EH (cell line): ENCODE data around the gene STRN3.
"Not testable (repeated sequence)": the region's sequence is repeated elsewhere in the genome, so short reads cannot be mapped to it uniquely, and the experiment has no call there.

Experiments used
- DNase-seq: peaks from one replicate; pipeline ENCODE4 v3.0.0-alpha.2; 2015; ENCODE audit warnings: low read depth

STRN3 gene

DNA sequence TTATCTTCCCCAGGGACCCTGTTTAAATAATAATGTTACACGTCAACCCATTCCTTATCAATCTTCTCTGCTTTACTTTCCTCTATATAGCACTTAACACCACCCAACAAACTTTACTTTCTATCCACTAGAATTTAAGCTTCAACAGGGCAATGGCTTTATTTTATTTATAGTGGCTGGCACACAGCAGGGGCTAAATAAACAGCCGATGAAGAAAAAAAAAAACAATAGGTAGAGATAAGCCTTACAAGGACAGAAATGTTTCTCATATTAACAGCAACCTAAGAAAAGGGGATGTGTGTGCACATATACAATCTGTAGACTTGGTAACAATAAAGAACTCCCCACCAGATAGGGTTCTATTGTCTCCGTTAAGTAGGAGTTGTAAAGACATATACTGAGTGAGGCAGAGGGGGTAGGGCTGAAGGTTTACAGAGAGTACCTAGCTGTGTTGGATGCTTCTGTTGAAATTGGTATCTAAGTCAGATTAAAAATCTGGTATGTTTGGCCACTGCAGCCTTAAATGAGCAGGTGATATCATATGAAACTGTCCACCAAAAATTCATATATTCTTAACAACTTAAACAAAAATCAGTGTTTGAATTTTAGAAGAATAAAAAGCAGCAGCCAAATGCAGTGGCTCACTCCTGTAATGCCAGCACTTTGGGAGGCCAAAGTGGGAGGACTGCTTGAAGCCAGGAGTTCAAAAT is 25.4 kb downstream of the STRN3 start:
- DNase-seq, result no peak

DNA sequence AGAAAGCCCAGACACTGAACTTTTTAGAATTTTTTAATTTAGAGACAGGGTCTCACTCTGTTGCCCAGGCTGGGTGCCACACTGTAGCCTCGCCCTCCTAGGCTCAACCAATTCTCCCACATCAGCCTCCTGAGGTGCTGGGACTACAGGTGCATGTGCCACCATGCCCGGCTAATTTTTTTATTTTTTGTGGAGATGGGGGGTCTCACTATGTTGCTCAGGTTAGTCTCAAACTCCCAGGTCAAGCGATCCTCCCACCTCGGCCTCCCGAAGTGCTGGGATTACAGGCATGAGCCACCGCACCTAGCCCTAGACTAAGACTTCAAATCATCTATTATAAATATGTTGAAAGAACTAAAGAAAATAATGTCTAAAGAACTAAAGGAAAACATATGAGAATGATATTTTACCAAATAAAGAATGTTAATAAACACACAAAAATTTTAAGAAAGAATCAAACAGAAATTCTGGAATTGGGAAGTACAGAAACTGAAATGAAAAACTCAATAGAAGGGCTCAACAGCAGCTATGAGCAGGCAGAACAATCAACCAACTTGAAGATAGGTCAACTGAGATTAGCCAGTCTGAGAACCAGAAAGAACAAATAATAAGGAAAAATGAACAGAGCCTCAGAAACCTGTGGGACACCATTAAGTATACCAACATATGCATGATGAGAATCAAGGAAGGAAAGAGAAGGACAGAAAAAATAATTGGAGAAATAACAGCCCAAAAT is 27.0 kb downstream of the STRN3 start:
- no peak for DNase-seq

DNA sequence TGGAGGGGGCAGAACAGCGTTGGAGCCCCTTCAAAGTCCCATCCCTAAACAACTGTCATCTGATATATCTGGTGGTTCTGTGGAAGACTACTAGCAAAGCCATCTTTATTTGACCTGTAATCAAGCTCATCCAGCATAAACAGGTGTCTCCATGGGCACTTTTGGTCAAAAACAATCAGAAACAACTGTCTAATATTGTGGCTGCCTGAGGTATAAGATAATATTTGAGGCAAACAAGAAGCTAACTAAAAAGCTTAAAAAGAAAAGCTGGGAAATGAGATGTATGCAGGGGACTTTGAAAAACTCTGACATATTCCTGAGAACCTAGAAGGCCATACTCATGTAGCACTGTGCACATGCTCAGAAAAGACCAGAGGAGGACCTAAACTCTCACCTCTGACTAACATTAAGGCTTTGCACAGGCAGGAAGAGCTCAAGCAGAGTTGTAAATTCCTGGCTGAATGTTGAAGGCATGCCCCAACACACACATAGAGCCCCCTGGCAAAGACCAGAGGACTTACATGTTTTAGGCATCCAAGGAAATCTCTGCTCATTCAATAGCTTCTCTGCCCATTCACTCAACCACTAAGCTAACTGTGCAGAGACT is 28.0 kb downstream of the STRN3 start:
- DNase-seq, result no peak

DNA sequence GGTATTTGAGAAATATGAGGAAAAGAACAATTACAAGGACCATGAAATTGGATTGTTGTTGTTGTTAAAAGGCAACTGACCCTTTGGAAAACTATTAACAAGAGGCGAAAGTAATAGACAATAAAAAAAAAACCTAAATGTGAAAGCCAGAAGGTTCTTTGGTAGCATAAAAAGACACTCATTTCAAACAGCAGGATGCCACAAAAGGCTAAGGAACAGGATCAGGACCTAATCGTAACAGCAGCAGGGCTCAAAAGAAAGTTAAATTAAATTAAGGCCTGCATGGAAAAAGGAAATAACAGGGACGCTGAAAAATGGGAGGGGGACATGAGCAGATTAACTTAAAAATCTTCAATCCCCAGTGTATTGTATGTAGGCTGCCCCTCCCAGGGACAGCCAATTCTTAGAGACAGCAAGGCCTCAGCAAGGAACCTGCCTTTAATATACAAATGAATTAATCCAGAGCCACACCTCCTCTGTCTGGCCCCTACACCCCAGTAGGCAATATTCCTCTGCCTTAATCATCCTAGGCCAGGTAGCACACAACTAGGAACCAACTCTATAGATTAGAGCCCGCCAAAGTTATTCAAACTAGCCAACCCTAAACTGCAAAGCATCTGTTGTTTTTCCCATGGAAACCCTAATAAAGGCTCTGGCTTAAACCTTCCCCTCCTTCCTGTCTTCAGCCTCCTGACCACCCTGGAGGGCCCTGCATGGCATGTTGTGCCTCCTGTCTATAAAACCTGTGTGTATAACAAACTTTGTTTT is 29.1 kb downstream of the STRN3 start:
- no peak for DNase-seq

DNA sequence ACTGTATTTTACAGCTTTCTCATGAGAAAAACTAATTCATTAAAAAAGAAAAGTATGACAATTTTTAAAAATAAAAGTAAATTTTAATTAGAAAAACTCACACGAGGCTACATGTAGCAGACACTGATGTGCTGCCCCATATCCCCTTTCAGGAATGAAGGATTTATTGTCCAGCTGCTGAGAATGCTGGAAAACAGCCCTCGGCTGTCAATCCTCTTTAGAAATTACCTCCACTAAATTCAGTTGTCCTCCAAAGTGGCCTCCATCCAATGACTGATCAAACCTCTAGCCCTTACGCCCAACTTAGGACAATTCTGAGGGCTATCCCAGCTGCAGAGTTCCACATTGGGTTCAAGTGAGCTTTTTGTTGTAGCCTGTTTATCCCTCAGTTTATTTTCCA is 30.5 kb downstream of the STRN3 start:
- DNase-seq, result no peak

DNA sequence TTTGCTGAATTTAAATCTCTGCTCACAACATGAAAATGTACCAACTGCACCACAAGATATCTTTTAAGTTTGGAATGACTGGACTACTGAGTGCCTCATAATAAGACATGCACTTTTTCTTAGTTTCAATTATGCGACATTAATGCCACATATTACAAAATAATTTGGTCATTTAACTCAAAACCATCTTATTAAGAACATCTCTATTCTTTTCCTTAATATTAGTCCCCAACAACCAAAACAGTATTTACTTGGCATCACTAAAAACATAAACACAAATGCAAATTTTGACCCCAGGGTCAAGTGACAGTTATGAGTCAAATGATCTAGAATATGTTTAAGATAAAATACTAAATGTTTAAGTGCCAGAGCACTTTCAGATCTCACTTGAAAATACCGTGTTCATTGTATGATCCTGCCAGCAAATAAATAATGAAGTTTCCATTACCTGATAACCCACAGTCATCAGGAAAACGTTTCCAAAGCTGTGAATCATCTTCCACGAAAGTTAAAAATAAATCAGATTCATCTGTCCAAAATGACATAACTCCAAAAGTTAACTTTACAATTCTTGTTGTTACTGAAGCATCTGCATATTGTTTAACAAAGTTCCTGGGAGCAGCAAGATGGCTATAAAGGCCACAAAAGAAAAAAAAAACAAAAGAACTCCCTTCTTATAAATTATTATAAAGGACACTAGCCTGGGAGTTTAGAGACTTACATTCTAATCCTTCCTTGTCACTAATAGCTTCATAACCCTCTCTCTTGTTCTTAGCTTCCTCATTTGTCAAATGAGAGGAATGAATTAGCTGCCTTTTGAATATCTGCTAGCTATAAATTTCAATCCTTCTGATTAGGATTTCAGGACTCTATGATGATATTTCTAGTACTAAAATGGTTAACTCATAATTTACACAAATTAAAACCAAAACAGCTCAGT is 31.2 kb downstream of the STRN3 start:
- peak; percentile 59 for DNase-seq

DNA sequence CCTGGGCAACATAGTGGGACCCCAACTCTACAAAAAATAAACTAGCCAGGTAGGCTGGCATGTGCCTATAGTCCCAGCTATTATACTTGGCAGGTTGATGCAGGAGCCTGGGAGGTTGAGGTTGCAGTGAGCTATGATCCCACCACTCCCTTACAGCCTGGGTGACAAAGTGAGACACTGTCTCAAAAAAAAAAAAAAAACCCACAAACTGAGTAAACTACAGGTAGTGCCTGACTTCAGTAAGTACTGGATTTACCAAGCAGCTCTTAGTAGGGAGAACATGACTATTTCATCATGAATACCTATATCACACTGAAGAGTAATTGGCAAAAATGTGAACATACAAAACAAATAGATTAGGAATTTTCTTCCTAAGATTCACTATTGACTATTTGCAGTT is 33.1 kb downstream of the STRN3 start:
- DNase-seq, result no peak

DNA sequence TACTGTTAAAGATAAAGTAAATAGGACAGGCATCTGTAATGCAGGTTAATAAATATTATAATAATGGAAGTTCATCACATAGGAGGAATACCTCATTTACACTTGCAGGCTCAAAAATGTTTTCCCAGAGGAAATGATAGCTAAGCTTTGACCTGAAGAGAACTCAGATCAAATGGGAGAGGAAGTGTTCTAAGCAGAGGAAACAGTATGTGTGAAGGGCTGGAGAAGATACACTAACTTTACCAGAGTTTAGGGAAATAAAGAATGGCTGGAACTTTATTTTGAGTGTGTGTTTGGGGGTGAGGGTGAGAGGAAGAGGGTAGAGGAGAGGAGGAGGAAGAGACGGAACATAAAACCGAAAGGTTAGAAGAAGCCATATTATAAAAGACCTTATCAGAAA is 34.8 kb downstream of the STRN3 start:
- DNase-seq, result no peak

DNA sequence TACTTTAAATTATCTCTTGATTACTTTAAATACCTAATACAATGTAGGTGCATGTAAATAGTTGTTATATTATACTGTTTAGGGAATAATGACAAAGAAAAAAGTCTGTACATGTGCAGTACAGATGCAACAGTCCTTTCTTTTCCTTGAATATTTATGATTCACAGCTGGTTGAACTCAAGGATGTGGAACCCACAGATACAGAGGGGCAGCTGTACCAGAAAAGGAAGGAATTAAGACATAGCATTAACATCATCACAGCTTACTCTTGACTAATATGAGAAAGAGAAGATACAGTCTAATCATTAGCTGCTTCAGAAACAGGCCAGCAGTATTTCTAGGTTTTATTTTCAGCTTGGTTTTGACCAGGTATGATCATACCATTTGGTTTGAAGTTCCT is 35.4 kb downstream of the STRN3 start:
- DNase-seq, result no peak

DNA sequence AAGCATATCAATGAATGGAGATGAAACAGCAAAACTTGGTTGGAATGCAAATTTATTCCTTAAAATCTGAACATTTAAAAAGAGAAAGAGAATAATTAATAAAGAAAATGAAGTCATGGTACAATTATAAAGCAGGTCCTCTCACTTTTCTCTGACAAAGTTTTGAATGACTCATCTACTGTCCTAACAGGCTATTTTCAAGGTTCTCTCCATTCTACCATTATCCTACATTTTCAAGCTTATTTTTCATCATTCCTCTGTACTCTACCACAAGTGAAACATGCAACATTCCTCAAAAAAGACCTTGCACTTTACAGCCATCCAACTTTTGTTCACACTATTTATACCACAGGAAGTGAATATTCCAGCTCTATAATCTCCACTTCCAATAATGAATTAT is 37.7 kb downstream of the STRN3 start:
- DNase-seq, result peak; percentile 64

DNA sequence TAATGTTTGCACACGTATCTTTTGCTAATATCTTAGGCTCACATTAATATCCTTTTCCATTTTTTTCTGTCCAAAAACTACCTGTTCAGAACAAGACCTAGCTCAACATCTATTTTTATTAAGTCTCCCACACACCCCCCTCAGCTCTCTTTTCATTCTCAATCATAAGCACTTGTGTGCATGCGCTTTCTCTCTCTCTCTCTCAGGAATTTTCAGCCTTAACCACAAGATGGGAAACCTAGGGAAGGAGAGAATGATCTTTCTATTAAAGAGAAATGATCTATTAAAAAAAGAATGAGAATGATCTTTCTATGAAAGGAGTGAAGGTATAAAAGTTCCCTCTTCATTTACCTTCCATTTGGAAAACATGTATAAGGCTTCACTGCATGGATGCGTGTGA is 40.4 kb downstream of the STRN3 start:
- DNase-seq, result peak; percentile 13

DNA sequence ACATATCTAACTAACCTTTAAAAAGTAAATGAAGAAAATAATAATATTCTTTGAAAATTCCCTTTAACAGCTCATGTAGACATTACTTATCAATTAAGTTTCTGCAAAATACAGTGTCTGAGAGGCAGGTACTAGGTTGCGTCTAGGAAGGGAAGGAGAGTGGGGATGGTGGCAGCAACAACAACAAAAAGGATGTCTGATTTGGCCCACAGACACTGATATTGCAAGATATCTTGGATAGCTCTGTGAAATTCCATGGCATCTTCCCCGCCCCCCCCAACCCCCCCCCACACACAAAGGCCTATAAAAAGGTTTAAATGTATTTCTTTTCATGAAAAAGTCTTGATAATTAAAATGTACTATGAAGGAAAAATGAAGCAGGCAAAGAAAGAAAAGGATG is 42.3 kb downstream of the STRN3 start:
- DNase-seq, result no peak

DNA sequence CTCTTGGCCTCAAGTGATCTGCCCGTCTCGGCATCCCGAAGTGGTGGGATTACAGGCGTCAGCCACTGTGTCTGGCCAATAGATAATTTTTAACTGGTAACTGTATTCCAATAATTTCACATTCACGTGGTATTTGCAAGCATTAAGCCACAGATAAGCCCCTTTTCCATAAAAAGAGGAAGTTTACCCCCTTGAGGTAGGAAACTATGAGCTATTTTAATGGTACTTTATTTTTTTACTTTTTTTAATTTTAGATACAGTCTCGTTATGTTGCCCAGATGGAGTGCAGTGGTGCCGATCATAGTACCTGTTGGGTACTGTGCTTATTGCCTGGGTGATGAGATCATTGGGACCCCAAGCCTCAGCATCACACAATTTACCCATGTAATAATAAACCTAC is 43.6 kb downstream of the STRN3 start:
- DNase-seq, result no peak

DNA sequence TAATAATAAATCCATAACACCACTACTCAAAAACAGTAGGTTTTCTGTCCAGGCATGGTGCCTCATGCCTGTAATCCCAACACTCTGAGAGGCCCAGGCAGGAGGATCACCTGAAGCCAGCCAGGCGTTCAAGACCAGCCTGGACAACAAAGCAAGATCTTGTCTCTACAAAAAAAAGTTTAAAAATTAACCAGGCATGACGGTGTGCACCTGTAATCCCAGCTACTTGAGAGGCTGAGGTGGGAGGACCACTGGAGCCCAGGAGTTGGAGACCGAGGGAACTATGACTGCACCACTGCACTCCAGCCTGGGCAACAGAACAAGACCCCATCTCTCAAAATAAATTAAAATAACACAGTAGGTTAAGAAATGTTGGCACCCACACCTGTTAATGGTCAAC is 45.2 kb downstream of the STRN3 start:
- no peak for DNase-seq

DNA sequence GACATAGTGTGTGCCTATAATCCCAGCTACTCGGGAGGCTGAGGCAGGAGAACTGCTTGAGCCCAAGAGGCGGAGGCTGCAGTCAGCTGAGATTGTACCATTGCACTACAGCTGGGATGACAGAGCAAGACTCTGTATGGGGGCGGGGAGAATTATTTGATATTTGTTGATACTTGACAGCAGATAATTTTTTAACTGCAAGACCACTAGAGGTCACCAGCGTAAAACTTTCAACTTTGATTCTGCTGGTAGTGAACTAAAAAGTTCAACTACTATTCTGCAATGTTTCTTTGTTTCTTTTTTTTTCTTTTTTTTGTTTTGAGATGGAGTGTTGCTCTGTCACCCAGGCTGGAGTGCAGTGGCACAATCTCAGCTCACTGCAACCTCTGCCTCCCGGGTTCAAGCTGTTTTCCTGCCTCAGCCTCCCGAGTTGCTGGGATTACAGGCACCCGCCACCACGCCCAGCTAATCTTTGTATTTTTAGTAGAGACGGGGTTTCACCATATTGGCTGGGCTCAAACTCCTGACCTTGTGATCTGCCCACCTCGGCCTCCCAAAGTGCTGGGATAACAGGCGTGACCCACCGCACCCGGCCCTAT is 46.0 kb downstream of the STRN3 start:
- peak; percentile 80 for DNase-seq

DNA sequence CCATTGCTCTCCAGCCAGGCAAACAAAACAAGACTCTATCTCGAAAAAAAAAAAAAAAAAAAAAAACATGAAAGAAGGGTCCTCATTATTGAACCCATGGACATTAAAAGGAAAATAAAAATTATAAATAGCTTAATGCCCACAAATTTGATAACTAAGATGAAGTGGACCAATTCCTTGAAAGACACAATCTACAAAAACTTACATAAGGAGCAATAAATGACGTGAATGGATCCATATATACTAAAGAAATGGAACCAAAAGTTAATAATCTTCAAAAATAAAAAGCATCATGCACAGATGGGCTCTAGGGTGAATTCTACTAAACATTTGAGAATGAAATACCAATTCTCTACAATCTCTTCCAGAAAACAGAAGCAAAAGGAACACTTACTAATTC is 48.4 kb downstream of the STRN3 start:
- no peak for DNase-seq

DNA sequence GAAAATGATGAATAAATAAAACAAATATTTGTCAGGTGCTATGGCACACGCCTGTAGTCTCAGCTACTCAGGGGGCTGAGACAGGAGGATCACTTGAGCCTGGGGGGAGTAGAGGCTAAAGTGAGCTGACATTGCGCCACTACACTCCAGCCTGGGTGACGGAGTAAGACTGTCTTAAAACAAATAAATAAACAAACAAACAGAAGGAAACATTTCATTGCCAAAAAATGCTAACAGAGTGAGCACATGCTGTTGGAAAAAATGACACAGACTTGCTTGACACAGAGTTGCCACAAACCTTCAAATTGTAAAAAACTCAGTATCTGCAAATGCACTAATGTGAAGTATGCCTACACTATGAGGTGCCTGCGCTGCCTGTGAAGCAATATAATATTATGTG is 51.6 kb downstream of the STRN3 start:
- peak; percentile 65 for DNase-seq

DNA sequence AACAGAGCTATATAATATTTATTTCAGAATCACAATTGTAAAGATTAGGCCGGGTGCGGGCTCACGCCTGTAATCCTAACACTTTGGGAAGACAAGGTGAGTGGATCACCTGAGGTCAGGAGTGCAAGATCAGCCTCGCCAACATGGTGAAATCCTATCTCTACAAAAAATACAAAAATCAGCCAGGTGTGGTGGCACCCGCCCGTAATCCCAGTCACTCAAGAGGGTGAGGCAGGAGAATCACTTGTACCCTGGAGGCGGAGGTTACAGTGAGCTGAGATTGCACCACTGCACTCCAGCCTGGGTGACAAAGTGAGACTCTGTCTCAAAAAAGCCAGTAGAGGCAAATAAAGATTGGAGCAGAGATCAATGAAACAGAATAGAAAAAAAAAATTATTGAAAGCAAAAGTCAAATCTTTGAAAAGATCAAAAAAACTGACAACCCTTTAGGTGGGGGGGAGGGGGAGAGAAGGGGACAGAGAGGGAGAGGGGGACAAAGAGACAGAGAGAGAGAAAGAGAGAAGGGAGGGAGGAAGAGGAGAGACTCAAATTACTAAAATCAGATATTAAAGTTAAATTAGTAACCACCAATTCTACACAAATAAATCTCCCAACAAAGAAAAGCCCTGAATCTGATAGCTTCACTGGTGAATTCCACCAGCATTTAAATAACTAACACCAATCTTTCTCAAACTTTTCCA is 53.1 kb downstream of the STRN3 start:
- DNase-seq, result no peak

DNA sequence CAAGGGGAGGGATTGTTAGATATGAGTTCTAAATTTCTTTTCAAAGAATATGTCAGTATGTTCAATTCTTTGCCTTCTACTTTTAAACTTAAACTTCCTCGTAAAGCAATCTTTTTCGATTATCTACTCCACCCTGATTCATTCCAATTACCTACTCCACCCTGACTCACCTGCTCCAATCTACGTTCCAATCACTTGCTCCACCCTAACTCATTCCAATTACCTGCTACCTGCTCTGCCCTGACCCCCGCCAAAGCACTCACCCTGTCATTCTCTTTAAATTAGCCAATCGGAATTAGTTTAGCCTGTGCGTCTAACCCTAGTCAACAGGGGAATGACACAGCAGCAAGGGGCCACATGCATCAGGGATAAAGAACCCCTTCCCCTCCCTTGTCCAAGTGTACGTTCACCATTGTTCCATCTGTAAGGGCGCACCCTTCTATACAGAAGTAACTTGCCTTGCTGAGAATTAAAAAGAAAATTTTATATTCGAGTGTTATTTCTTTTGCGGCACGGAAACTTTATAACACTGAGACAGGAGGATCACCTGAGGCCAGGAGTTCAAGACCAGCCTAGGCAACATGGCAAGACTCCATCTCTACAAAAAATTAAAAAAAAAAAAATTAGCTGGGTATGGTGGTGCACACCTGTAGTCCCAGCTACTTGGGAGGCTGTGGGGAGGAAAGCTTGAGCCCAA is 54.0 kb downstream of the STRN3 start:
- not testable (repeated sequence) for DNase-seq

DNA sequence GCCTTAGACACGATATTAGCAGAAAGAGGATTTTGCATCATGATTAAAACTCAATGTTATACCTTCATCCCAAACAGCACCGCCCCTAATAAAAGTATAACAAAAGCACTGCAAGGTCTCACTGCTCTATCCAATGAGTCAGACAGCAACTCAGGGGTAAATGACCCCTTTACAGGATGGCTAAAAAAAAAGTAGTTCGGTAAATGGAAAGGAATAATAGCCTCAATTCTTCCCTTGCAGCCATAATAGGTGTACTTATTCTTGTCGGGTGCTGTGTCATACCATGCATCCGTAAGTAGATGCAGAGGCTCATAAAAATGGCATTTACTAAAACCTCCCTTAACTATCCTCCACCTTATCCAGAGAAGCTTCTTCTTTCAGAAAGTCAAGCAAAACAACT is 54.6 kb downstream of the STRN3 start:
- no peak for DNase-seq
